HAP-1 (cell line): Measurements from ENCODE around the gene TUT4.

Experiments
- DNase-seq, 2 experiments: peaks; one replicate each; pipeline ENCODE4 v3.0.0-alpha.2; 2016 to 2020; ENCODE audit warnings: low spot score in 2 of 2
- H3K27me3 ChIP-seq: fragments of 250-450 bp; sonication (Bioruptor Pico); 2 replicates; pipeline ENCODE4 v1.5.1; 2020; ENCODE audit warnings: low read depth, mild to moderate bottlenecking, moderate library complexity
- H3K36me3 ChIP-seq: fragments of 250-450 bp; sonication (Bioruptor Pico); replicated peaks from 2 replicates; pipeline ENCODE4 v1.5.1; 2020; ENCODE audit warnings: mild to moderate bottlenecking
- H3K4me1 ChIP-seq: fragments of 250-450 bp; sonication (Bioruptor Pico); 2 replicates; pipeline ENCODE4 v1.5.1; 2020; ENCODE audit warnings: mild to moderate bottlenecking
- H3K4me3 ChIP-seq: fragments of 250-450 bp; sonication (Bioruptor Pico); 2 replicates; pipeline ENCODE4 v1.5.1; 2020; ENCODE audit warnings: mild to moderate bottlenecking, moderate library complexity
- H3K9me3 ChIP-seq: fragments of 250-450 bp; sonication (Bioruptor Pico); 2 replicates; pipeline ENCODE4 v1.5.1; 2020; ENCODE audit warnings: mild to moderate bottlenecking, moderate library complexity
- in situ Hi-C: fragments of 300-500 bp; cut with MboI; formaldehyde crosslinking; loops from 3 replicates; pipeline ENCODE4 v1.14.3; 2020; ENCODE audit warnings: low sequenced_read_pairs, inconsistent platforms, mixed read lengths

The TUT4 gene

GRCh38 chr1:52504720-52505119 lies 48.2 kb downstream of the TUT4 start:
- in situ Hi-C loops: no loop called here
- Histone ChIP-seq H3K9me3 (no peaks in the 10 kb centered on the region), H3K36me3 (0 out of 2 replicates have a peak, but pooled peaks cover 2% of the 10 kb centered on the region), H3K27me3 (no peaks in the 10 kb centered on the region), H3K4me1 (no peaks in the 10 kb centered on the region), H3K4me3 (no peak overlapping the region)
- no peak for DNase-seq

GRCh38 chr1:52503706-52504105 lies 49.2 kb downstream of the TUT4 start:
- Histone ChIP-seq H3K4me1 (no peaks in the 10 kb centered on the region), H3K36me3 (0 out of 2 replicates have a peak, but pooled peaks cover 2% of the 10 kb centered on the region), H3K9me3 (no peaks in the 10 kb centered on the region), H3K4me3 (no peak overlapping the region), H3K27me3 (no peaks in the 10 kb centered on the region)
- in situ Hi-C loops: no loop called here
- DNase-seq: no peak

- H3K36me3 ChIP-seq: 0 out of 2 replicates have a peak, but pooled peaks cover 2% of the 10 kb centered on the region
- peak in 1 of 2 experiments; percentile 14 for DNase-seq
- in situ Hi-C loops: no loop called here
These were observed 50.1 kb downstream of the TUT4 start for GRCh38 chr1:52502789-52503188.

GRCh38 chr1:52487632-52488031 lies 65.3 kb downstream of the TUT4 start:
- no peaks in the 10 kb centered on the region for H3K9me3 ChIP-seq
- in situ Hi-C loops: no loop called here
- peaks cover 6% of the 10 kb centered on the region; the same call in 1 of the 2 replicates for H3K36me3 ChIP-seq

More at GRCh38 chr1:52502789-52503188, 50.1 kb downstream of the TUT4 start:
- Histone ChIP-seq H3K4me1 (no peaks in the 10 kb centered on the region), H3K9me3 (no peaks in the 10 kb centered on the region), H3K4me3 (no peak overlapping the region), H3K27me3 (no peaks in the 10 kb centered on the region)

GRCh38 chr1:52482326-52483004 lies 70.4 kb downstream of the TUT4 start:
- no peaks in the 10 kb centered on the region for H3K9me3 ChIP-seq
- H3K4me3 ChIP-seq: no peak overlapping the region
- in situ Hi-C loops: no loop called here
- DNase-seq: no peak
- H3K4me1 ChIP-seq: no peaks in the 10 kb centered on the region
- no peaks in the 10 kb centered on the region for H3K27me3 ChIP-seq
- H3K36me3 ChIP-seq: no peaks in the 10 kb centered on the region

More at GRCh38 chr1:52487632-52488031, 65.3 kb downstream of the TUT4 start:
- no peak overlapping the region for H3K4me3 ChIP-seq
- H3K27me3 ChIP-seq: no peaks in the 10 kb centered on the region
- no peaks in the 10 kb centered on the region for H3K4me1 ChIP-seq
- DNase-seq: no peak

GRCh38 chr1:52479076-52479475 lies 73.8 kb downstream of the TUT4 start:
- DNase-seq: no peak
- H3K27me3 ChIP-seq: no peaks in the 10 kb centered on the region

GRCh38 chr1:52477876-52478275 lies 75.0 kb downstream of the TUT4 start:
- peaks cover 3% of the 10 kb centered on the region; the same call in 1 of the 2 replicates for H3K36me3 ChIP-seq
- H3K9me3 ChIP-seq: no peaks in the 10 kb centered on the region
- no peak overlapping the region for H3K4me3 ChIP-seq
- DNase-seq: no peak
- in situ Hi-C loops: no loop called here
- no peaks in the 10 kb centered on the region for H3K4me1 ChIP-seq
- no peaks in the 10 kb centered on the region for H3K27me3 ChIP-seq

More at GRCh38 chr1:52479076-52479475, 73.8 kb downstream of the TUT4 start:
- Histone ChIP-seq H3K4me3 (no peak overlapping the region), H3K36me3 (peaks cover 3% of the 10 kb centered on the region; the same call in 1 of the 2 replicates), H3K9me3 (no peaks in the 10 kb centered on the region), H3K4me1 (no peaks in the 10 kb centered on the region)
- in situ Hi-C loops: no loop called here

- in situ Hi-C loops: no loop called here
- H3K27me3 ChIP-seq: no peaks in the 10 kb centered on the region
- H3K9me3 ChIP-seq: no peaks in the 10 kb centered on the region
- H3K4me1 ChIP-seq: no peaks in the 10 kb centered on the region
- H3K36me3 ChIP-seq: peaks cover 3% of the 10 kb centered on the region; the same call in 1 of the 2 replicates
- DNase-seq: no peak
- H3K4me3 ChIP-seq: no peak overlapping the region
These were observed 75.9 kb downstream of the TUT4 start for GRCh38 chr1:52476943-52477342.

- Histone ChIP-seq H3K9me3 (no peaks in the 10 kb centered on the region), H3K36me3 (peaks cover 3% of the 10 kb centered on the region; the same call in 1 of the 2 replicates), H3K4me1 (no peaks in the 10 kb centered on the region), H3K4me3 (no peak overlapping the region), H3K27me3 (no peaks in the 10 kb centered on the region)
- in situ Hi-C loops: no loop called here
- DNase-seq: no peak
These were observed 78.1 kb downstream of the TUT4 start for GRCh38 chr1:52474807-52475206.

GRCh38 chr1:52473039-52473438 lies 79.9 kb downstream of the TUT4 start:
- H3K27me3 ChIP-seq: no peaks in the 10 kb centered on the region

GRCh38 chr1:52472384-52472783 lies 80.5 kb downstream of the TUT4 start:
- H3K27me3 ChIP-seq: no peaks in the 10 kb centered on the region
- no peaks in the 10 kb centered on the region for H3K4me1 ChIP-seq
- no peak overlapping the region for H3K4me3 ChIP-seq
- no peaks in the 10 kb centered on the region for H3K9me3 ChIP-seq
- DNase-seq: no peak
- in situ Hi-C loops: no loop called here
- peaks cover 6% of the 10 kb centered on the region; the same call in 1 of the 2 replicates for H3K36me3 ChIP-seq

More at GRCh38 chr1:52473039-52473438, 79.9 kb downstream of the TUT4 start:
- DNase-seq: no peak
- no peaks in the 10 kb centered on the region for H3K4me1 ChIP-seq
- no peaks in the 10 kb centered on the region for H3K9me3 ChIP-seq
- peaks cover 6% of the 10 kb centered on the region; the same call in 1 of the 2 replicates for H3K36me3 ChIP-seq
- in situ Hi-C loops: no loop called here
- H3K4me3 ChIP-seq: no peak overlapping the region

- H3K9me3 ChIP-seq: no peaks in the 10 kb centered on the region
- no peak overlapping the region for H3K4me3 ChIP-seq
- DNase-seq: no peak
- in situ Hi-C loops: no loop called here
- H3K36me3 ChIP-seq: 0 out of 2 replicates have a peak, but pooled peaks cover 3% of the 10 kb centered on the region
- H3K27me3 ChIP-seq: no peaks in the 10 kb centered on the region
- H3K4me1 ChIP-seq: no peaks in the 10 kb centered on the region
These were observed 83.8 kb downstream of the TUT4 start for GRCh38 chr1:52469108-52469507.

- peaks cover 27% of the 10 kb centered on the region for H3K4me1 ChIP-seq
- H3K9me3 ChIP-seq: no peaks in the 10 kb centered on the region
- no peaks in the 10 kb centered on the region for H3K27me3 ChIP-seq
- H3K4me3 ChIP-seq: no peak overlapping the region
- in situ Hi-C loops: no loop called here
- DNase-seq: no peak
- H3K36me3 ChIP-seq: 0 out of 2 replicates have a peak, but pooled peaks cover 3% of the 10 kb centered on the region
These were observed 89.0 kb downstream of the TUT4 start for GRCh38 chr1:52463891-52464290.

- DNase-seq: peak in 1 of 2 experiments; percentile 96
- no peak overlapping the region for H3K4me3 ChIP-seq
- peaks cover 27% of the 10 kb centered on the region for H3K4me1 ChIP-seq
- in situ Hi-C loops: no loop called here
- H3K9me3 ChIP-seq: no peaks in the 10 kb centered on the region
- H3K36me3 ChIP-seq: no peaks in the 10 kb centered on the region
- H3K27me3 ChIP-seq: no peaks in the 10 kb centered on the region
These were observed 91.1 kb downstream of the TUT4 start for GRCh38 chr1:52461821-52462220.
